HEK293 (cell line): Measurements from ENCODE around the gene TNFAIP3.
A peak's percentile ranks its signal among the peaks of the same experiment; 100 is the strongest.
"Not testable (repeated sequence)": the region's sequence is repeated elsewhere in the genome, so short reads cannot be mapped to it uniquely, and the experiment has no call there.

ENCODE experiments used
- CTCF ChIA-PET: fragments of 350-600 bp; formaldehyde crosslinking; extraction: SDS; loops from one replicate; lab custom pipeline; 2021; ENCODE audit warnings: antibody characterized with exemption; lab: Yijun Ruan, JAX
- POLR2A ChIA-PET: fragments of 300-600 bp; formaldehyde crosslinking; extraction: SDS; loops from one replicate; lab custom pipeline; 2020; ENCODE audit warnings: antibody characterized with exemption, inconsistent platforms; lab: Yijun Ruan, JAX
- H3K27ac ChIP-seq: fragments of 200-500 bp; sonication (Bioruptor generic); 2 replicates; pipeline ENCODE4 v1.5.1; 2014; ENCODE audit warnings: low read depth, low read length, control low read depth, inconsistent platforms; ENCODE audit errors: extremely low read depth
- H3K36me3 ChIP-seq, 2 experiments: fragments of 200-500 bp in 1 of 2; sonication (Bioruptor generic) in 1 of 2; 1 replicate in 1 of 2; 2 replicates in 1 of 2; pipeline ENCODE4 v1.5.1; 2014 to 2017; ENCODE audit warnings: inconsistent platforms in 2 of 2, low read length in 2 of 2; ENCODE audit not compliant: control insufficient read depth in 2 of 2, insufficient read depth in 1 of 2
- H3K4me1 ChIP-seq: fragments of 200-500 bp; sonication (Bioruptor generic); 2 replicates; pipeline ENCODE4 v1.5.1; 2014; ENCODE audit warnings: mild to moderate bottlenecking, low read length, inconsistent platforms; ENCODE audit not compliant: control insufficient read depth, insufficient read depth
- H3K4me3 ChIP-seq: 2 replicates; pipeline ENCODE4 v1.5.1; 2011; ENCODE audit warnings: low read depth, mild to moderate bottlenecking, control low read depth, low read length, moderate library complexity
- H3K9me3 ChIP-seq: fragments of 200-500 bp; sonication (Bioruptor generic); 2 replicates; pipeline ENCODE4 v1.5.1; 2014; ENCODE audit warnings: low read depth, low read length, inconsistent platforms; ENCODE audit not compliant: control insufficient read depth, insufficient read depth
- CTCF ChIP-seq: fragments of 450-650 bp; formaldehyde crosslinking; IDR thresholded peaks from 2 replicates; pipeline ENCODE4 v1.5.1; 2016; ENCODE audit warnings: missing biosample characterization, missing genetic modification characterization
- KLF10 ChIP-seq: fragments of 450-650 bp; IDR thresholded peaks from 2 replicates; pipeline ENCODE4 v1.5.1; 2018; ENCODE audit warnings: missing biosample characterization, mild to moderate bottlenecking, missing genetic modification characterization
- MEIS1 ChIP-seq: sonication (generic); formaldehyde crosslinking; IDR thresholded peaks from 2 replicates; pipeline ENCODE4 v1.8.1; 2022; ENCODE audit warnings: missing genetic modification reagents, mild to moderate bottlenecking, borderline replicate concordance
- SCRT1 ChIP-seq: fragments of 450-650 bp; formaldehyde crosslinking; IDR thresholded peaks from 2 replicates; pipeline ENCODE4 v1.5.1; 2016; ENCODE audit warnings: missing biosample characterization, missing genetic modification characterization, borderline replicate concordance
- SETDB1 ChIP-seq: IDR thresholded peaks from one replicate; pipeline ENCODE4 v1.6.1; 2017; ENCODE audit warnings: mild to moderate bottlenecking, low read length, moderate library complexity, mixed read lengths; ENCODE audit not compliant: insufficient read length
- ZBTB17 ChIP-seq: fragments of 450-650 bp; formaldehyde crosslinking; IDR thresholded peaks from 2 replicates; pipeline ENCODE4 v1.5.1; 2016; ENCODE audit warnings: missing biosample characterization, missing genetic modification characterization
- ZNF121 ChIP-seq: fragments of 450-650 bp; formaldehyde crosslinking; IDR thresholded peaks from 2 replicates; pipeline ENCODE4 v1.5.1; 2016; ENCODE audit warnings: missing biosample characterization, missing genetic modification characterization
- ZNF138 ChIP-seq: fragments of 450-650 bp; formaldehyde crosslinking; IDR thresholded peaks from 2 replicates; pipeline ENCODE4 v1.5.1; 2016; ENCODE audit warnings: missing biosample characterization, missing genetic modification characterization, borderline replicate concordance
- ZNF214 ChIP-seq: fragments of 450-650 bp; formaldehyde crosslinking; IDR thresholded peaks from 2 replicates; pipeline ENCODE4 v1.5.1; 2017; ENCODE audit warnings: missing biosample characterization, mild to moderate bottlenecking, missing genetic modification characterization, borderline replicate concordance
- ZNF221 ChIP-seq: fragments of 450-650 bp; formaldehyde crosslinking; IDR thresholded peaks from 2 replicates; pipeline ENCODE4 v1.5.1; 2017; ENCODE audit warnings: missing biosample characterization, missing genetic modification characterization, borderline replicate concordance
- ZNF423 ChIP-seq: fragments of 450-650 bp; formaldehyde crosslinking; IDR thresholded peaks from 2 replicates; pipeline ENCODE4 v1.5.1; 2016; ENCODE audit warnings: missing biosample characterization, missing genetic modification characterization
- ZNF473 ChIP-seq: fragments of 450-650 bp; formaldehyde crosslinking; IDR thresholded peaks from 2 replicates; pipeline ENCODE4 v1.5.1; 2017; ENCODE audit warnings: missing biosample characterization, missing genetic modification characterization
- ZNF530 ChIP-seq: fragments of 450-650 bp; formaldehyde crosslinking; IDR thresholded peaks from 2 replicates; pipeline ENCODE4 v1.5.1; 2016; ENCODE audit warnings: low read depth, missing biosample characterization, missing genetic modification characterization
- ZNF610 ChIP-seq: fragments of 450-650 bp; formaldehyde crosslinking; IDR thresholded peaks from 2 replicates; pipeline ENCODE4 v1.5.1; 2016; ENCODE audit warnings: missing biosample characterization, missing genetic modification characterization, borderline replicate concordance
- ZNF623 ChIP-seq: fragments of 450-650 bp; formaldehyde crosslinking; IDR thresholded peaks from 2 replicates; pipeline ENCODE4 v1.5.1; 2016; ENCODE audit warnings: missing biosample characterization, missing genetic modification characterization
- ZNF624 ChIP-seq: fragments of 450-650 bp; formaldehyde crosslinking; IDR thresholded peaks from 2 replicates; pipeline ENCODE4 v1.5.1; 2017; ENCODE audit warnings: missing biosample characterization, missing genetic modification characterization
- ZNF654 ChIP-seq: fragments of 450-650 bp; formaldehyde crosslinking; IDR thresholded peaks from 2 replicates; pipeline ENCODE4 v1.5.1; 2016; ENCODE audit warnings: low read depth, missing biosample characterization, missing genetic modification characterization
- ZNF660 ChIP-seq: fragments of 450-650 bp; IDR thresholded peaks from 2 replicates; pipeline ENCODE4 v1.5.1; 2018; ENCODE audit warnings: missing biosample characterization, mild to moderate bottlenecking, missing genetic modification characterization
- TF ChIP-seq, protein P1 (sequence below): fragments of 450-650 bp; formaldehyde crosslinking; IDR thresholded peaks from 2 replicates; pipeline ENCODE4 v1.5.1; 2017; ENCODE audit warnings: missing biosample characterization, missing genetic modification characterization
- TF ChIP-seq, protein P2 (sequence below): fragments of 450-650 bp; formaldehyde crosslinking; IDR thresholded peaks from 2 replicates; pipeline ENCODE4 v1.5.1; 2016; ENCODE audit warnings: missing biosample characterization, missing genetic modification characterization
- TF ChIP-seq, protein P3 (sequence below): fragments of 450-650 bp; formaldehyde crosslinking; optimal IDR thresholded peaks from 2 replicates; pipeline ENCODE3; 2016; ENCODE audit warnings: missing biosample characterization, mild to moderate bottlenecking, missing genetic modification characterization

TNFAIP3 gene

DNA sequence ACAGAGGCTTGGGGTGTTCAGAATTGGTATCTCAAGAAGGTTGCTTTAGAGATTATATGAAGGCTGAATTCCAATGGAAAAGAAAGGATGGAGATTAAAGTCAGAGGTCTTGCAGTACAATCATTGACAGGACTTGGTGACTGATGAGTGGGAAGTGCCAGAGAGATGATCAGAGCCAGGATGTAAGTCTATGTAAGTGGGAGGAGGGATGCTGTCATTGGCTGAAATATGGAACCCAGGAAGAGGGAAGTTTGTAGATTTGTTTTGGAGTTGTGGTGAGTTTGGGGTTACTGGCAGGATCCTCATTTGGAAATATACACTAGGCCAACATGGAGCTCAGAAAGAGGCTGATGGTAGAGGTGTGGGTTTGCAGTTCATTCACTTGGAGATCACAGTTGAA, 23.8 kb upstream of the TNFAIP3 start:
- POLR2A ChIA-PET: no interaction called here
- TF ChIP-seq, protein P1, sequence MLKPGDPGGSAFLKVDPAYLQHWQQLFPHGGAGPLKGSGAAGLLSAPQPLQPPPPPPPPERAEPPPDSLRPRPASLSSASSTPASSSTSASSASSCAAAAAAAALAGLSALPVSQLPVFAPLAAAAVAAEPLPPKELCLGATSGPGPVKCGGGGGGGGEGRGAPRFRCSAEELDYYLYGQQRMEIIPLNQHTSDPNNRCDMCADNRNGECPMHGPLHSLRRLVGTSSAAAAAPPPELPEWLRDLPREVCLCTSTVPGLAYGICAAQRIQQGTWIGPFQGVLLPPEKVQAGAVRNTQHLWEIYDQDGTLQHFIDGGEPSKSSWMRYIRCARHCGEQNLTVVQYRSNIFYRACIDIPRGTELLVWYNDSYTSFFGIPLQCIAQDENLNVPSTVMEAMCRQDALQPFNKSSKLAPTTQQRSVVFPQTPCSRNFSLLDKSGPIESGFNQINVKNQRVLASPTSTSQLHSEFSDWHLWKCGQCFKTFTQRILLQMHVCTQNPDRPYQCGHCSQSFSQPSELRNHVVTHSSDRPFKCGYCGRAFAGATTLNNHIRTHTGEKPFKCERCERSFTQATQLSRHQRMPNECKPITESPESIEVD: no peak
- no peak for TF ChIP-seq ZNF473 (tag by site-specific recombination)
- TF ChIP-seq ZBTB17 (tag by site-specific recombination): no peak
- TF ChIP-seq, protein P2, sequence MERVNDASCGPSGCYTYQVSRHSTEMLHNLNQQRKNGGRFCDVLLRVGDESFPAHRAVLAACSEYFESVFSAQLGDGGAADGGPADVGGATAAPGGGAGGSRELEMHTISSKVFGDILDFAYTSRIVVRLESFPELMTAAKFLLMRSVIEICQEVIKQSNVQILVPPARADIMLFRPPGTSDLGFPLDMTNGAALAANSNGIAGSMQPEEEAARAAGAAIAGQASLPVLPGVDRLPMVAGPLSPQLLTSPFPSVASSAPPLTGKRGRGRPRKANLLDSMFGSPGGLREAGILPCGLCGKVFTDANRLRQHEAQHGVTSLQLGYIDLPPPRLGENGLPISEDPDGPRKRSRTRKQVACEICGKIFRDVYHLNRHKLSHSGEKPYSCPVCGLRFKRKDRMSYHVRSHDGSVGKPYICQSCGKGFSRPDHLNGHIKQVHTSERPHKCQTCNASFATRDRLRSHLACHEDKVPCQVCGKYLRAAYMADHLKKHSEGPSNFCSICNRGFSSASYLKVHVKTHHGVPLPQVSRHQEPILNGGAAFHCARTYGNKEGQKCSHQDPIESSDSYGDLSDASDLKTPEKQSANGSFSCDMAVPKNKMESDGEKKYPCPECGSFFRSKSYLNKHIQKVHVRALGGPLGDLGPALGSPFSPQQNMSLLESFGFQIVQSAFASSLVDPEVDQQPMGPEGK (tag by site-specific recombination): no peak
- no peak for TF ChIP-seq ZNF654 (tag by site-specific recombination)
- TF ChIP-seq ZNF530: no peak
- TF ChIP-seq ZNF214: no peak
- TF ChIP-seq ZNF221 (tag by site-specific recombination): no peak
- TF ChIP-seq ZNF660 (tag by site-specific recombination): no peak
- TF ChIP-seq ZNF624 (tag by site-specific recombination): no peak
- no peak for TF ChIP-seq SETDB1
- no peak for TF ChIP-seq MEIS1 (CRISPR knock-in tag)
- no peak for TF ChIP-seq ZNF623 (tag by site-specific recombination)
- no peak for TF ChIP-seq ZNF610 (tag by site-specific recombination)
- no peak for TF ChIP-seq KLF10 (tag by site-specific recombination)
- H3K4me3 ChIP-seq: no peak overlapping the region
- no peaks in the 10 kb centered on the region for H3K4me1 ChIP-seq
- no peaks in the 10 kb centered on the region for H3K9me3 ChIP-seq
- CTCF ChIA-PET: interaction anchor here (0.6 to 1.9 kb wide), 2 partner anchors 18 to 45 kb away, joined by 4 to 7 read pairs; no protein-coding TSS in a partner anchor
- H3K36me3 ChIP-seq: no peaks in the 10 kb centered on the region
- no peak overlapping the region for H3K27ac ChIP-seq

- H3K9me3 ChIP-seq, POLR2A ChIA-PET, H3K36me3 ChIP-seq, H3K4me1 ChIP-seq, H3K27ac ChIP-seq, H3K4me3 ChIP-seq, CTCF ChIA-PET: not testable (repeated sequence)
Measured at GRCh38 chr6:137844327-137844726, 22.7 kb upstream of the TNFAIP3 start.

DNA sequence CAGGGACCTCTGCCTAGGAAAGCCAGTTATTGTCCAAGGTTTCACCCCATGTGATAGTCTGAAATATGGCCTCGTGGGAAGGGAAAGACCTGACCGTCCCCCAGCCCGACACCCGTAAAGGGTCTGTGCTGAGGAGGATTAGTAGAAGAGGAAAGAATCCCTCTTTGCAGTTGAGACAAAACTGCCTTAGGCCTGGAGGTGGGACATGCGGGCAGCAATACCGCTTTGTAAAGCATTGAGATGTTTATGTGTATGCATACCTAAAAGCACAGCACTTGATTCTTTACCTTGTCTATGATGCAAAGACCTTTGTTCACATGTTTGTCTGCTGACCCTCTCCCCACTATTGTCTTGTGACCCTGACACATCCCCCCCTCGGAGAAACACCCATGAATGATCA, 22.3 kb upstream of the TNFAIP3 start:
- H3K36me3 ChIP-seq, H3K27ac ChIP-seq, H3K4me1 ChIP-seq, POLR2A ChIA-PET, H3K4me3 ChIP-seq, H3K9me3 ChIP-seq, CTCF ChIA-PET: not testable (repeated sequence)

- POLR2A ChIA-PET: no interaction called here
- H3K27ac ChIP-seq: no peak overlapping the region
- no peaks in the 10 kb centered on the region for H3K9me3 ChIP-seq
- CTCF ChIA-PET: no interaction called here
- no peaks in the 10 kb centered on the region for H3K36me3 ChIP-seq
- peaks cover 5% of the 10 kb centered on the region; the same call in 1 of the 2 replicates for H3K4me1 ChIP-seq
- TF ChIP-seq, protein P3, sequence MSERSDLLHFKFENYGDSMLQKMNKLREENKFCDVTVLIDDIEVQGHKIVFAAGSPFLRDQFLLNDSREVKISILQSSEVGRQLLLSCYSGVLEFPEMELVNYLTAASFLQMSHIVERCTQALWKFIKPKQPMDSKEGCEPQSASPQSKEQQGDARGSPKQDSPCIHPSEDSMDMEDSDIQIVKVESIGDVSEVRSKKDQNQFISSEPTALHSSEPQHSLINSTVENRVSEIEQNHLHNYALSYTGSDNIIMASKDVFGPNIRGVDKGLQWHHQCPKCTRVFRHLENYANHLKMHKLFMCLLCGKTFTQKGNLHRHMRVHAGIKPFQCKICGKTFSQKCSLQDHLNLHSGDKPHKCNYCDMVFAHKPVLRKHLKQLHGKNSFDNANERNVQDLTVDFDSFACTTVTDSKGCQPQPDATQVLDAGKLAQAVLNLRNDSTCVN (tag by site-specific recombination): no peak
- TF ChIP-seq ZNF138 (tag by site-specific recombination) (no peak), ZNF121 (tag by site-specific recombination) (no peak), SCRT1 (tag by site-specific recombination) (no peak), CTCF (tag by site-specific recombination) (0 out of 2 replicates have a peak, but pooled peaks have one; percentile 26), ZNF423 (no peak)
- TF ChIP-seq, all 188 proteins: peak for 1
- H3K4me3 ChIP-seq: no peak overlapping the region
Measured at GRCh38 chr6:137845460-137845859, 21.6 kb upstream of the TNFAIP3 start.
